Astrocyte (in vitro differentiated cells and primary cell): ENCODE data around the gene MYT1. TPM values are rescaled to one million over a fixed set of nuclear protein-coding genes. Genes with fewer than 3 reads are reported as not detected.
"Not testable (repeated sequence)": the region's sequence is repeated elsewhere in the genome, so short reads cannot be mapped to it uniquely, and the experiment has no call there.

ENCODE experiments used
- DNase-seq: peaks from one replicate; pipeline ENCODE4 v3.0.0-alpha.2; 2010; ENCODE audit warnings: low read depth
- FAIRE-seq: peaks from 2 replicates; lab custom pipeline; 2011; peaks lifted over from hg19 to GRCh38; lab: Jason Lieb, UNC
- H2AFZ ChIP-seq: 2 replicates; pipeline ENCODE4 v1.6.0; 2012; ENCODE audit warnings: low read depth, low read length, inconsistent platforms
- H3K27ac ChIP-seq: 2 replicates; pipeline ENCODE4 v1.5.1; 2011; ENCODE audit warnings: low read depth, low read length, inconsistent platforms
- H3K27me3 ChIP-seq: 2 replicates; pipeline ENCODE4 v1.6.0; 2011; ENCODE audit warnings: low read length, inconsistent platforms; ENCODE audit not compliant: insufficient read depth
- H3K36me3 ChIP-seq: 2 replicates; pipeline ENCODE4 v1.5.1; 2011; ENCODE audit warnings: low read length, inconsistent platforms; ENCODE audit not compliant: insufficient read depth
- H3K4me1 ChIP-seq: 2 replicates; pipeline ENCODE4 v1.5.1; 2011; ENCODE audit warnings: low read length, inconsistent platforms; ENCODE audit not compliant: insufficient read depth
- H3K4me2 ChIP-seq: 2 replicates; pipeline ENCODE4 v1.6.0; 2012; ENCODE audit warnings: low read length, inconsistent platforms
- H3K4me3 ChIP-seq: 2 replicates; pipeline ENCODE4 v1.5.1; 2011; ENCODE audit warnings: low read depth, mild to moderate bottlenecking, low read length, inconsistent platforms; ENCODE audit not compliant: insufficient read depth
- H3K79me2 ChIP-seq: 2 replicates; pipeline ENCODE4 v1.6.0; 2012; ENCODE audit warnings: mild to moderate bottlenecking, low read length, inconsistent platforms; ENCODE audit not compliant: insufficient read depth
- H3K9ac ChIP-seq: 2 replicates; pipeline ENCODE4 v1.6.0; 2012; ENCODE audit warnings: mild to moderate bottlenecking, low read length, inconsistent platforms
- H3K9me3 ChIP-seq: 2 replicates; pipeline ENCODE4 v1.5.1; 2012; ENCODE audit warnings: low read depth, mild to moderate bottlenecking, low read length, inconsistent platforms; ENCODE audit not compliant: insufficient read depth
- H4K20me1 ChIP-seq: 2 replicates; pipeline ENCODE4 v1.6.0; 2012; ENCODE audit warnings: low read length, inconsistent platforms; ENCODE audit not compliant: insufficient read depth
- H3K27ac Mint-ChIP-seq: one replicate; pipeline ENCODE4 v1.8.0; 2021; ENCODE audit warnings: mild to moderate bottlenecking, mixed read lengths; ENCODE audit not compliant: unreplicated experiment
- H3K27me3 Mint-ChIP-seq: one replicate; pipeline ENCODE4 v1.8.0; 2021; ENCODE audit warnings: low read depth, mixed read lengths; ENCODE audit not compliant: unreplicated experiment
- H3K36me3 Mint-ChIP-seq: one replicate; pipeline ENCODE4 v1.8.0; 2021; ENCODE audit warnings: low read depth, mixed read lengths; ENCODE audit not compliant: unreplicated experiment
- H3K4me1 Mint-ChIP-seq: one replicate; pipeline ENCODE4 v1.8.0; 2021; ENCODE audit warnings: low read depth, mixed read lengths; ENCODE audit not compliant: unreplicated experiment
- H3K4me3 Mint-ChIP-seq: one replicate; pipeline ENCODE4 v1.8.0; 2021; ENCODE audit warnings: mild to moderate bottlenecking, moderate library complexity, mixed read lengths; ENCODE audit not compliant: unreplicated experiment
- H3K9me3 Mint-ChIP-seq: one replicate; pipeline ENCODE4 v1.8.0; 2021; ENCODE audit warnings: mild to moderate bottlenecking, mixed read lengths; ENCODE audit not compliant: unreplicated experiment
- CTCF ChIP-seq: IDR thresholded peaks from 2 replicates; pipeline ENCODE4 v1.5.1; 2011; ENCODE audit warnings: low read depth, mild to moderate bottlenecking, inconsistent platforms, low read length, moderate library complexity; ENCODE audit not compliant: insufficient read depth
- EZH2 ChIP-seq: IDR thresholded peaks from 2 replicates; pipeline ENCODE4 v1.6.1; 2012; ENCODE audit warnings: mild to moderate bottlenecking, low read length, inconsistent platforms; ENCODE audit not compliant: insufficient read depth
- total RNA-seq: library from RNA; stranded (reverse); gene quantifications from 2 replicates; pipeline ENCODE4 v1.2.1, GENCODE V29; 2021

The MYT1 gene
- total RNA-seq, 1 donor from 2014 or later: not detected

GRCh38 chr20:64119681-64120341 is 44.4 kb upstream of the MYT1 start:
- no peak overlapping the region for H3K4me3 Mint-ChIP-seq
- no peak for DNase-seq

GRCh38 chr20:64121586-64121985 is 42.7 kb upstream of the MYT1 start:
- TF ChIP-seq EZH2 (no peak), CTCF (no peak)
- Mint-ChIP-seq H3K4me3 (no peak overlapping the region), H3K27me3 (peaks cover 26% of the 10 kb centered on the region), H3K36me3 (peaks cover 4% of the 10 kb centered on the region), H3K9me3 (peaks cover 5% of the 10 kb centered on the region), H3K4me1 (no peaks in the 10 kb centered on the region), H3K27ac (peak overlapping the region; percentile 42)
- no peak overlapping the region for H3K27ac ChIP-seq
- H3K79me2 ChIP-seq: no peaks in the 10 kb centered on the region
- H2AFZ ChIP-seq: no peak overlapping the region
- FAIRE-seq (no peak), DNase-seq (no peak)
- no peaks in the 10 kb centered on the region for H4K20me1 ChIP-seq
- H3K36me3 ChIP-seq: no peaks in the 10 kb centered on the region
- H3K9me3 ChIP-seq: no peaks in the 10 kb centered on the region
- H3K9ac ChIP-seq: no peak overlapping the region
- no peaks in the 10 kb centered on the region for H3K4me1 ChIP-seq
- no peak overlapping the region for H3K4me2 ChIP-seq
- H3K4me3 ChIP-seq: no peak overlapping the region
- peaks cover 22% of the 10 kb centered on the region for H3K27me3 ChIP-seq

More at GRCh38 chr20:64119681-64120341, 44.4 kb upstream of the MYT1 start:
- Histone ChIP-seq H3K4me1 (no peaks in the 10 kb centered on the region), H3K9ac (no peak overlapping the region), H3K27me3 (peaks cover 23% of the 10 kb centered on the region), H2AFZ (peak overlapping the region; percentile 39), H3K4me2 (peak overlapping the region; percentile 75), H3K36me3 (no peaks in the 10 kb centered on the region), H3K4me3 (no peak overlapping the region), H3K9me3 (no peaks in the 10 kb centered on the region), H4K20me1 (no peaks in the 10 kb centered on the region), H3K79me2 (no peaks in the 10 kb centered on the region), H3K27ac (no peak overlapping the region)
- H3K36me3 Mint-ChIP-seq: peaks cover 4% of the 10 kb centered on the region
- no peaks in the 10 kb centered on the region for H3K4me1 Mint-ChIP-seq
- peaks cover 32% of the 10 kb centered on the region for H3K27me3 Mint-ChIP-seq
- TF ChIP-seq CTCF: no peak
- no peak for TF ChIP-seq EZH2
- no peak for FAIRE-seq
- H3K27ac Mint-ChIP-seq: peak overlapping the region; percentile 72
- H3K9me3 Mint-ChIP-seq: peaks cover 5% of the 10 kb centered on the region

DNA sequence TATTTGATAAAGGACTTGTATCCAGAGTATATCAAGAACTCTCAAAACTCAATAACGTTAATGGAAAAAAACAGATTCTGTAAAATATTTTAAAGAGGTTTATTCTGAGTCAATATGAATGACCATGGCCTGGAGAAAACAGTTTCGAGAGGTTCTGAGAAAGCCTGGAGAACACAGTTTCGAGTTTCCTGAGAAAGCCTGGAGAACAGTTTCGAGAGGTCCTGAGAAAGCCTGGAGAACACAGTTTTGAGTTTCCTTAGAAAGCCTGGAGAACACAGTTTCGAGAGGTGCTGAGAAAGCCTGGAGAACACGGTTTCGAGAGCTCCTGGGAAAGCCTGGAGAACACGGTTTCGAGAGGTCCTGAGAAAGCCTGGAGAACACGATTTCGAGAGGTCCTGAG is 41.3 kb upstream of the MYT1 start:
- H3K27ac Mint-ChIP-seq, DNase-seq, H3K36me3 Mint-ChIP-seq, H3K4me1 Mint-ChIP-seq, H3K79me2 ChIP-seq, H3K27ac ChIP-seq, FAIRE-seq, H3K4me3 Mint-ChIP-seq, H2AFZ ChIP-seq, H3K4me3 ChIP-seq, H3K9ac ChIP-seq, H3K9me3 ChIP-seq, H3K4me1 ChIP-seq, H4K20me1 ChIP-seq, H3K4me2 ChIP-seq, H3K36me3 ChIP-seq, H3K9me3 Mint-ChIP-seq: not testable (repeated sequence)
- peaks cover 24% of the 10 kb centered on the region for H3K27me3 ChIP-seq
- H3K27me3 Mint-ChIP-seq: peaks cover 26% of the 10 kb centered on the region

GRCh38 chr20:64123517-64123916 is 40.7 kb upstream of the MYT1 start:
- H3K4me1 Mint-ChIP-seq, H3K9me3 Mint-ChIP-seq, H3K4me3 Mint-ChIP-seq, H3K4me1 ChIP-seq, H3K27ac ChIP-seq, H3K9me3 ChIP-seq, FAIRE-seq, H2AFZ ChIP-seq, H4K20me1 ChIP-seq, DNase-seq, H3K27ac Mint-ChIP-seq, H3K79me2 ChIP-seq, H3K9ac ChIP-seq, H3K36me3 ChIP-seq, H3K4me2 ChIP-seq, H3K36me3 Mint-ChIP-seq, H3K4me3 ChIP-seq: not testable (repeated sequence)
- peaks cover 31% of the 10 kb centered on the region for H3K27me3 Mint-ChIP-seq
- H3K27me3 ChIP-seq: peaks cover 25% of the 10 kb centered on the region
